Heart right ventricle (tissue), 16 donors: ENCODE measurements around the gene CDK6. TPM values are rescaled to one million over a fixed set of nuclear protein-coding genes. Genes with fewer than 3 reads are reported as not detected.

Source experiments
- ATAC-seq, 8 donors: fragments of 200-7000 bp; cut with Tn5 transposase; one replicate each; pipeline ENCODE4 v1.9.1; 2020; ENCODE audit warnings: mild to moderate bottlenecking in 8 of 8, moderate library complexity in 8 of 8, moderate number of reproducible peaks in 1 of 8
- DNase-seq, 2 donors: peaks; one replicate each; pipeline ENCODE4 v3.0.0-alpha.2; 2020
- H3K27ac ChIP-seq, 10 donors: fragments of 200-600 bp; sonication (generic) in 2 of 10; one replicate each; pipeline versions ENCODE4 v1.5.0 to v1.8.0; 2020 to 2022; ENCODE audit warnings: mild to moderate bottlenecking in 3 of 10
- H3K27me3 ChIP-seq, 7 donors: fragments of 200-600 bp; one replicate each; pipeline ENCODE4 v1.8.0; 2021 to 2022; ENCODE audit warnings: mild to moderate bottlenecking in 2 of 7
- H3K36me3 ChIP-seq, 9 donors: fragments of 200-600 bp; sonication (generic) in 1 of 9; one replicate each; pipeline versions ENCODE4 v1.5.0 to v1.8.0; 2020 to 2022; ENCODE audit warnings: mild to moderate bottlenecking in 2 of 9
- H3K4me1 ChIP-seq, 9 donors: fragments of 200-600 bp; sonication (generic) in 1 of 9; one replicate each; pipeline versions ENCODE4 v1.5.0 to v1.8.0; 2020 to 2022; ENCODE audit warnings: mild to moderate bottlenecking in 4 of 9
- H3K4me3 ChIP-seq, 10 donors: fragments of 200-600 bp; sonication (generic) in 2 of 10; one replicate each; pipeline versions ENCODE4 v1.5.0 to v1.8.0; 2020 to 2022; ENCODE audit warnings: mild to moderate bottlenecking in 7 of 10, moderate library complexity in 2 of 10
- H3K9me3 ChIP-seq, 11 donors: fragments of 200-600 bp in 10 of 11; sonication (generic) in 2 of 11; one replicate each; pipeline versions ENCODE4 v1.5.0 to v1.8.0; 2013 to 2022; ENCODE audit warnings: mild to moderate bottlenecking in 2 of 11, control low read depth in 1 of 11, moderate library complexity in 1 of 11
- whole genome bisulfite sequencing, 2 donors: extraction: QIAGEN DNeasy Blood & Tissue Kit; methylation state at CpG; one replicate each; pipeline ENCODE4 v1.1.7; 2013; ENCODE audit warnings: inconsistent platforms in 1 of 2; 5-methylcytosine and 5-hydroxymethylcytosine counted together
- intact Hi-C, 10 donors: fragments of 100-400 bp; cut with DNase I; formaldehyde crosslinking; loops; one replicate each; pipeline versions ENCODE4 v1.11.1 to v1.14.2; 2022
- polyA plus RNA-seq, 2 donors: library from polyadenylated mRNA; stranded (reverse); fragments of 200-250 nt; gene quantifications; one replicate each; pipeline ENCODE4 v1.2.3, GENCODE V29; 2013
- total RNA-seq, 10 donors: library from RNA; stranded (reverse); fragmentation: NEBNext Ultra II Directional in 3 of 10; extraction: Animal tissue kit (Norgen Biotek cat#: 25700) in 3 of 10; gene quantifications; one replicate each; pipeline versions ENCODE4 v1.2.1 to v1.2.4, GENCODE V29; 2021 to 2023
- TF ChIP-seq, protein P1 (sequence below), 9 donors: fragments of 200-600 bp; sonication (generic) in 2 of 9; IDR thresholded peaks; one replicate each; pipeline versions ENCODE4 v1.5.0 to v1.8.0; 2021 to 2022; ENCODE audit warnings: antibody characterized with exemption in 9 of 9, mild to moderate bottlenecking in 5 of 9, moderate library complexity in 1 of 9
- donor health status: Arrhythmogenic right ventricular cardiomyopathy.
- donor health status: ischemic (EF 13 %, LVEDD 7.1; RV severe dilation, severe dysfunction).
- donor health status: healthy with polysubstance abuse.
- donor health status: DM: no; HTN: yes; CAD: no.
- donor health status: DM: no; HTN: no; CAD: no.
- donor health status: ischemic (EF 25% LVEDD 6.9; RV normal size, moderate dysfunction).
- donor health status: ischemic (EF 25% LVEDD 5.7; RV mildly dilated, moderate dysfunction).
- donor health status: healthy.
- donor health status: DM: yes; HTN: yes; CAD: no.
- donor health status: Ischemic cardiomyopathy.
- donor health status: ischemic (EF 35%, LVEDD 5.7; RV mildly dilated, moderate dysfunction).
- donor health status: nonischemic (EF 11% LVEDD 7.7; RV severe dilation, severe dysfunction).
- donor health status: DM: yes; HTN: yes; CAD: no.
- donor health status: PGD.
- donor health status: ischemic (EF 29% LVEDD 5.4; RV normal size, mild dysfunction).
- donor health status: nonischemic (EF 23%, LVEDD 6.1; RV moderate dilation, normal function).

The CDK6 gene
- total and polyA plus RNA-seq, 12 donors, result 2.6 to 31.5 (median 16.4) TPM

DNA sequence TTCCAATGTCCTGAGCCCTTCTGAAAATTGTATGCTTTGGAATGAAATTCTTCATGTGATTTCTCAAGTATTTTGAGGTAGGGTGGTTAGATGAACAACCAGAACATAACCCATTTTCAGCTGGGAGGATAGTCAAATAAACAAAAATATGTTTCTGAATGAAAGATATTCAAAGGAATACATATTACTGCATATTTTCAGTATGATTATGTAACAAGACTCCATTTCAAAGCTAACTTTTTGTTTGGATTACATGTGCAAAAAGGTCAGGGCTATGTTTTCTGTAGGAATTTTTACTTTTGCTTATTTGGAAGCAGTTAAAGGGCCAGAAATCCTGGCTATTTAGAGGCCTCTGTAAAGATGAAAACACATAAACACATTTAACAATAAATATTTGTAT lies 27.7 kb downstream of the CDK6 start:
- TF ChIP-seq, protein P1, sequence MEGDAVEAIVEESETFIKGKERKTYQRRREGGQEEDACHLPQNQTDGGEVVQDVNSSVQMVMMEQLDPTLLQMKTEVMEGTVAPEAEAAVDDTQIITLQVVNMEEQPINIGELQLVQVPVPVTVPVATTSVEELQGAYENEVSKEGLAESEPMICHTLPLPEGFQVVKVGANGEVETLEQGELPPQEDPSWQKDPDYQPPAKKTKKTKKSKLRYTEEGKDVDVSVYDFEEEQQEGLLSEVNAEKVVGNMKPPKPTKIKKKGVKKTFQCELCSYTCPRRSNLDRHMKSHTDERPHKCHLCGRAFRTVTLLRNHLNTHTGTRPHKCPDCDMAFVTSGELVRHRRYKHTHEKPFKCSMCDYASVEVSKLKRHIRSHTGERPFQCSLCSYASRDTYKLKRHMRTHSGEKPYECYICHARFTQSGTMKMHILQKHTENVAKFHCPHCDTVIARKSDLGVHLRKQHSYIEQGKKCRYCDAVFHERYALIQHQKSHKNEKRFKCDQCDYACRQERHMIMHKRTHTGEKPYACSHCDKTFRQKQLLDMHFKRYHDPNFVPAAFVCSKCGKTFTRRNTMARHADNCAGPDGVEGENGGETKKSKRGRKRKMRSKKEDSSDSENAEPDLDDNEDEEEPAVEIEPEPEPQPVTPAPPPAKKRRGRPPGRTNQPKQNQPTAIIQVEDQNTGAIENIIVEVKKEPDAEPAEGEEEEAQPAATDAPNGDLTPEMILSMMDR (IDR thresholded peaks at IDR 0.05), result no peak
- H3K27ac ChIP-seq, result peak overlapping the region in 6 of 10 donors; percentile 42 to 84 (median 62)
- H3K4me1 ChIP-seq, result peaks cover 5 to 40% (median 31%) of the 10 kb centered on the region in 9 donors
- no peaks in the 10 kb centered on the region for H3K9me3 ChIP-seq
- DNase-seq (no peak), ATAC-seq (no peak)
- no peaks in the 10 kb centered on the region for H3K27me3 ChIP-seq
- intact Hi-C loops, result loop anchor here in 1 of 10 donors (5.0 kb wide), 1 partner anchor 1324 kb away; no protein-coding TSS in a partner anchor
- H3K36me3 ChIP-seq, result no peaks in the 10 kb centered on the region
- H3K4me3 ChIP-seq, result no peak overlapping the region

DNA sequence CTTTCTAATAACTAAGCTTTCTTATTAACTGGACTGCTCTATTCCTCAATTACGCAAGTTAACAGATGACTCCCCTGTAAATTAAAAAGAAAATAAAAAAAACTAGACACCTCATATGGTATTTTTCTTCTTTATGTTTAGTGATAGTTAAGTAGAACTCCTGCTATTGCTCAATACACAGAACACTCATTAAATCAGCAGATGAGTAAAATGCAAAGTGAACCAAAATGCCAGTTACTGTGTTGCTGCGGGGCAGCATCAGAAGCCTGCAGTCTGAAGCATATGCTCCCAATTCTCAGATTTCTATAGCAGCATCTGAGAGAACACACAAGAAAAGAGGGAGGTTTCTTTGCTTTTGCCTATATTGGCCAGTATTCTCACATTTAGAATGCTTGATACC lies 28.4 kb downstream of the CDK6 start:
- H3K36me3 ChIP-seq, result no peaks in the 10 kb centered on the region
- H3K27ac ChIP-seq, result no peak overlapping the region
- no peak overlapping the region for H3K4me3 ChIP-seq
- H3K27me3 ChIP-seq, result no peaks in the 10 kb centered on the region
- peaks cover 5 to 34% (median 25%) of the 10 kb centered on the region in 9 donors for H3K4me1 ChIP-seq
- intact Hi-C loops, result loop anchor here in 1 of 10 donors (5.0 kb wide), 1 partner anchor 1324 kb away; no protein-coding TSS in a partner anchor
- 97 to 98% methylated on average over 2 of the region's 2 CpGs for WGBS, 2 donors
- TF ChIP-seq, protein P1 (IDR thresholded peaks at IDR 0.05), result no peak
- DNase-seq (no peak), ATAC-seq (no peak)
- H3K9me3 ChIP-seq, result no peaks in the 10 kb centered on the region

DNA sequence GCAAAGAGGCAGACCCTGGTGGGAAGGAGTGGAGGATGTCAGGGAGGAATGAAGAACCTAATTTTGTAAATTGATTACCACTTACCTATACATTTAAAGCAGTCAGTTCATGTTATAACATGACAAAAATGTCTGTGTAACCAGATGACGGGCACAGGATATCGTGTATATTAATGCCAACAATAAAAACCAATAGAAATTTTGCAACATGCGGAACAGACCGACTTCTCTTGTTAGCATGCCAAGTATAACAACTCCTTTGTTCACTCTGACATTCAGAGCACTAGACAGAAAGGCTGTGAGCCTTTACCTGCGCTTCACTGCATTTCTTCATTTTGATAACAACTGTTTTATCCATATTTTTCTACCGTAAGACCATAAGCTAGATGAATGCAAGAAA lies 29.9 kb downstream of the CDK6 start:
- no peak overlapping the region for H3K4me3 ChIP-seq
- intact Hi-C loops, result loop anchor here in 1 of 10 donors (5.0 kb wide), 1 partner anchor 1326 kb away; no protein-coding TSS in a partner anchor
- peaks cover 5 to 32% (median 22%) of the 10 kb centered on the region in 9 donors for H3K4me1 ChIP-seq
- TF ChIP-seq, protein P1 (IDR thresholded peaks at IDR 0.05), result no peak
- no peak for ATAC-seq
- 91% methylated on average over 6 of the region's 6 CpGs for WGBS, 2 donors
- no peak overlapping the region for H3K27ac ChIP-seq
- H3K9me3 ChIP-seq, result no peaks in the 10 kb centered on the region
- no peaks in the 10 kb centered on the region for H3K27me3 ChIP-seq
- no peak for DNase-seq
- no peaks in the 10 kb centered on the region for H3K36me3 ChIP-seq

DNA sequence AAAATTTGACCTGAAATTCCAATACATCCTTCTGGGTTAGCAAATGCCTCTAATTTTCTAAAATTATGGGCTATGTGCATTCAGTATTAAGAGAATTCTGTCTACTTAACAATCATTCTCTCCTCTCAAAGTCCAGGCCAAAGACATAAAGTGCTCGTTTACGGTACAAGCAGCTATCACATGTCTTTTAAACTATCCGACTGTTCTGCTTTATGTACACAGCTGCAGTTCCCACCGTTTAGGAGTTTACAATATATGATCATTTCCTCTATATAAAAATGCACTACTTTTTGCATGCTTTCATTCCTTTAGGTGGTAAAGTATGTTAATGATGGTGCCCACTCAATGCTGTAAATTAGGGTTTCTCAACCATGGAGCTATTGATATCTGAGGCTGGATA lies 34.0 kb downstream of the CDK6 start:
- TF ChIP-seq, protein P1 (IDR thresholded peaks at IDR 0.05), result no peak
- Histone ChIP-seq H3K36me3 (no peaks in the 10 kb centered on the region), H3K27ac (no peak overlapping the region), H3K27me3 (no peaks in the 10 kb centered on the region), H3K4me3 (no peak overlapping the region), H3K9me3 (no peaks in the 10 kb centered on the region), H3K4me1 (peaks cover 0 to 32% (median 27%) of the 10 kb centered on the region in 9 donors)
- intact Hi-C loops, result no loop called here
- 61 to 69% methylated on average over 4 of the region's 4 CpGs for WGBS, 2 donors
- no peak for ATAC-seq
- no peak for DNase-seq
